A549 treated with RU486 at 1 μM for 4 hours (cell line): ENCODE results near the gene PNPLA5. TPM values are rescaled to one million over a fixed set of nuclear protein-coding genes. Genes with fewer than 3 reads are reported as not detected.

ENCODE experiments used
- total RNA-seq: library from RNA; stranded (reverse); fragments of 200-300 nt; extraction: Qiagen RNA extraction; gene quantifications from 5 replicates; pipeline ENCODE4 v1.2.3, GENCODE V29; 2022; ENCODE audit warnings: low read depth

The PNPLA5 gene
- total RNA-seq, result 0.07 TPM in 1 of 5 replicates, not detected in the others

GRCh38 chr22:43891360-43892182 lies at the start of gene PNPLA5:
Gene PNPLA5 (minus strand): TSS chr22:43892013. CDS start chr22:43891880, 133 bp downstream.

GRCh38 chr22:43923631-43924464 lies 32.0 kb upstream of the PNPLA5 start, which contains the start of gene PNPLA3:
Gene PNPLA3 (plus strand): TSS chr22:43923805. CDS start chr22:43923912, 107 bp downstream.

GRCh38 chr22:43862074-43862881 lies 29.5 kb downstream of the PNPLA5 start, which contains the start of gene SULT4A1:
Gene SULT4A1 (minus strand): TSS chr22:43862513. CDS start chr22:43862382, 131 bp downstream.

Other genes starting within 250 kb of the PNPLA5 start
- 0.16 to 0.99 TPM (median 0.36 TPM) in 5 replicates for gene EFCAB6, start 79.7 kb downstream of the PNPLA5 start, total RNA-seq
- not detected in 5 replicates for gene SULT4A1, start 29.5 kb downstream of the PNPLA5 start, total RNA-seq
- 0.73 to 0.96 TPM (median 0.82 TPM) in 5 replicates for gene PNPLA3, start 31.8 kb upstream of the PNPLA5 start, total RNA-seq
- gene SAMM50, start 63.4 kb upstream of the PNPLA5 start, total RNA-seq, result 45.6 to 49.8 TPM (median 46.1 TPM) in 5 replicates
- 38.2 to 42.8 TPM (median 42.0 TPM) in 5 replicates for gene PARVB, start 132.3 kb upstream of the PNPLA5 start, total RNA-seq